Erythroblast (primary cell): ENCODE data around the gene AUTS2.

ENCODE experiments used
- GATA1 ChIP-seq: IDR thresholded peaks from 2 replicates; pipeline ENCODE4 v1.6.1; 2011; ENCODE audit warnings: low read depth, mild to moderate bottlenecking, control low read depth, low read length, moderate library complexity
- POLR2A ChIP-seq: IDR thresholded peaks from 2 replicates; pipeline ENCODE4 v1.6.1; 2011; ENCODE audit warnings: mild to moderate bottlenecking, low read length

DNA sequence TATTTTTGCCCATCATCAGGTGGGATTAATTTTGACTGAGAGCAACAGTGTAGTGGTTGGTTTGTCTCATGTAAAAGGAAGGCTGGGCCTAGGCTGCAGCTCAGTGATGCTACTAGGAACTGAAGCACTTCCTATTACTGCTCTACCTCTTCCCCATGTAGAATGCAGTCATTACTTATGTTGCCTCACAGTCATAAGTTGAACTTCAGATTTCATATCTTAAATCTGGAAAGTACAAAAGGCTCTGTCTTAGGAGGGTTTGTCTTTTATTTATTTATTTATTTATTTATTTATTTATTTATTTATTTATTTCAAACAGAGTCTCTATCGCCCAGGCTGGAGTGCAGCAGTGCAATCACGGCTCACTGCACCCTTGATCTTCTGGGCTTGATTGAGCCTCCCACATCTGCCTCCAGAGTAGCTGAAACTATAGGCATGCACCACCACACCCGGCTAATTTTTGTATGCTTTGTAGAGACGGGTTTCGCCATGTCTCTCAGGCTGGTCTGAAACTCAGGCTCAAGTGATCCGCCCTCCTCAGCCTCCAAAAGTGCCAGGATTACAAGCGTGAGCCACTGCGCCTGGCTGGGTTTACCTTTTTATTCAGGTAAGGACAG lies 812.0 kb downstream of the AUTS2 start:
- TF ChIP-seq POLR2A (no peak), GATA1 (no peak)
